ENCODE results near the gene ABHD16A.

The ABHD16A gene

GRCh38 chr6:31702819-31703716, at the start of gene ABHD16A:
Gene ABHD16A, minus strand, starts transcription at chr6:31703324. Its CDS starts 43 bp downstream, at chr6:31703281.
- in situ Hi-C loops (cut with MboI; ENCODE audit: low sequenced_read_pairs): no loop called here
- peaks cover 13% of the 10 kb centered on the region for H3K4me1 ChIP-seq
- H3K4me3 ChIP-seq: peak within 1 kb of the TSS; percentile 90
- H3K9me3 ChIP-seq: no peaks in the 10 kb centered on the region
- H3K27me3 ChIP-seq (ENCODE audit: low read depth): no peaks in the 10 kb centered on the region
- peak; percentile 97 to 99 for DNase-seq (ENCODE audit: low spot score in 2 of 2)
- H3K36me3 ChIP-seq (replicated peaks): peaks cover 7% of the 10 kb centered on the region

- Histone ChIP-seq H3K36me3 (replicated peaks) (peaks cover 35% of the 10 kb centered on the region), H3K4me1 (no peaks in the 10 kb centered on the region), H3K27me3 (ENCODE audit: low read depth) (no peaks in the 10 kb centered on the region), H3K4me3 (no peak overlapping the region), H3K9me3 (no peaks in the 10 kb centered on the region)
- DNase-seq (ENCODE audit: low spot score in 2 of 2): no peak
- in situ Hi-C loops (cut with MboI; ENCODE audit: low sequenced_read_pairs): no loop called here
Observed at GRCh38 chr6:31752739-31753319, 49.7 kb upstream of the ABHD16A start.

- H3K4me1 ChIP-seq: no peaks in the 10 kb centered on the region
- DNase-seq (ENCODE audit: low spot score in 2 of 2): no peak
- in situ Hi-C loops (cut with MboI; ENCODE audit: low sequenced_read_pairs): no loop called here
- no peaks in the 10 kb centered on the region for H3K27me3 ChIP-seq (ENCODE audit: low read depth)
- H3K4me3 ChIP-seq: no peak overlapping the region
- H3K9me3 ChIP-seq: no peaks in the 10 kb centered on the region
- H3K36me3 ChIP-seq (replicated peaks): peaks cover 50% of the 10 kb centered on the region
Observed at GRCh38 chr6:31750411-31751022, 47.4 kb upstream of the ABHD16A start.

GRCh38 chr6:31749301-31750036, 46.3 kb upstream of the ABHD16A start:
- H3K9me3 ChIP-seq: no peaks in the 10 kb centered on the region
- DNase-seq (ENCODE audit: low spot score in 2 of 2): no peak
- in situ Hi-C loops (cut with MboI; ENCODE audit: low sequenced_read_pairs): no loop called here
- H3K27me3 ChIP-seq (ENCODE audit: low read depth): no peaks in the 10 kb centered on the region
- peaks cover 58% of the 10 kb centered on the region for H3K36me3 ChIP-seq (replicated peaks)
- H3K4me3 ChIP-seq: no peak overlapping the region
- no peaks in the 10 kb centered on the region for H3K4me1 ChIP-seq

GRCh38 chr6:31744422-31744821, 41.3 kb upstream of the ABHD16A start:
- Histone ChIP-seq H3K4me1 (peaks cover 5% of the 10 kb centered on the region), H3K36me3 (replicated peaks) (peaks cover 76% of the 10 kb centered on the region), H3K4me3 (no peak overlapping the region), H3K9me3 (no peaks in the 10 kb centered on the region), H3K27me3 (ENCODE audit: low read depth) (no peaks in the 10 kb centered on the region)
- in situ Hi-C loops (cut with MboI; ENCODE audit: low sequenced_read_pairs): no loop called here
- DNase-seq (ENCODE audit: low spot score in 2 of 2): no peak

- DNase-seq (ENCODE audit: low spot score in 2 of 2): no peak
- peaks cover 21% of the 10 kb centered on the region for H3K4me1 ChIP-seq
- H3K9me3 ChIP-seq: no peaks in the 10 kb centered on the region
- H3K4me3 ChIP-seq: no peak overlapping the region
- H3K36me3 ChIP-seq (replicated peaks): peaks cover 63% of the 10 kb centered on the region
- in situ Hi-C loops (cut with MboI; ENCODE audit: low sequenced_read_pairs): no loop called here
- no peaks in the 10 kb centered on the region for H3K27me3 ChIP-seq (ENCODE audit: low read depth)
Observed at GRCh38 chr6:31742894-31743293, 39.8 kb upstream of the ABHD16A start.

- no peak overlapping the region for H3K4me3 ChIP-seq
- peaks cover 52% of the 10 kb centered on the region for H3K36me3 ChIP-seq (replicated peaks)
- H3K27me3 ChIP-seq (ENCODE audit: low read depth): no peaks in the 10 kb centered on the region
- no peaks in the 10 kb centered on the region for H3K9me3 ChIP-seq
- DNase-seq (ENCODE audit: low spot score in 2 of 2): no peak
- in situ Hi-C loops (cut with MboI; ENCODE audit: low sequenced_read_pairs): no loop called here
- H3K4me1 ChIP-seq: peaks cover 30% of the 10 kb centered on the region
Observed at GRCh38 chr6:31741815-31742214, 38.7 kb upstream of the ABHD16A start.

- in situ Hi-C loops (cut with MboI; ENCODE audit: low sequenced_read_pairs): no loop called here
- Histone ChIP-seq H3K27me3 (ENCODE audit: low read depth) (no peaks in the 10 kb centered on the region), H3K36me3 (replicated peaks) (peaks cover 44% of the 10 kb centered on the region), H3K4me1 (peaks cover 34% of the 10 kb centered on the region), H3K9me3 (no peaks in the 10 kb centered on the region), H3K4me3 (peak overlapping the region; percentile 62)
- DNase-seq (ENCODE audit: low spot score in 2 of 2): peak; percentile 19 to 59
Observed at GRCh38 chr6:31740397-31741223, 37.5 kb upstream of the ABHD16A start.

- H3K36me3 ChIP-seq (replicated peaks): peaks cover 39% of the 10 kb centered on the region
- DNase-seq (ENCODE audit: low spot score in 2 of 2): peak; percentile 99 to 100
- peak within 1 kb of the TSS; percentile 62 for H3K4me3 ChIP-seq
- no peaks in the 10 kb centered on the region for H3K27me3 ChIP-seq (ENCODE audit: low read depth)
- H3K4me1 ChIP-seq: peaks cover 34% of the 10 kb centered on the region
- H3K9me3 ChIP-seq: no peaks in the 10 kb centered on the region
- in situ Hi-C loops (cut with MboI; ENCODE audit: low sequenced_read_pairs): loop anchor here (5.0 kb wide), 1 partner anchor 92 kb away; no protein-coding TSS in a partner anchor
Observed at GRCh38 chr6:31739639-31740396, 36.7 kb upstream of the ABHD16A start, which contains the start of gene MSH5. Gene MSH5, plus strand, starts transcription at chr6:31740005. Its CDS starts 462 bp downstream, at chr6:31740467.

- peak; percentile 55 to 56 for DNase-seq (ENCODE audit: low spot score in 2 of 2)
- in situ Hi-C loops (cut with MboI; ENCODE audit: low sequenced_read_pairs): loop anchor here (5.0 kb wide), 1 partner anchor 94 kb away; no protein-coding TSS in a partner anchor
- H3K36me3 ChIP-seq (replicated peaks): peaks cover 40% of the 10 kb centered on the region
- H3K4me3 ChIP-seq: no peak overlapping the region
- H3K27me3 ChIP-seq (ENCODE audit: low read depth): no peaks in the 10 kb centered on the region
- H3K4me1 ChIP-seq: peaks cover 42% of the 10 kb centered on the region
- H3K9me3 ChIP-seq: no peaks in the 10 kb centered on the region
Observed at GRCh38 chr6:31737991-31738979, 35.2 kb upstream of the ABHD16A start.

GRCh38 chr6:31737315-31737990, 34.3 kb upstream of the ABHD16A start:
- no peak overlapping the region for H3K4me3 ChIP-seq
- H3K9me3 ChIP-seq: no peaks in the 10 kb centered on the region
- H3K4me1 ChIP-seq: peaks cover 42% of the 10 kb centered on the region
- peaks cover 40% of the 10 kb centered on the region for H3K36me3 ChIP-seq (replicated peaks)
- peak; percentile 79 to 87 for DNase-seq (ENCODE audit: low spot score in 2 of 2)
- no peaks in the 10 kb centered on the region for H3K27me3 ChIP-seq (ENCODE audit: low read depth)
- in situ Hi-C loops (cut with MboI; ENCODE audit: low sequenced_read_pairs): loop anchor here (5.0 kb wide), 1 partner anchor 95 kb away; no protein-coding TSS in a partner anchor

All from HAP-1 (cell line).